GM12878 (cell line): ENCODE results near the gene SUFU. TPM values are rescaled to one million over a fixed set of nuclear protein-coding genes. Genes with fewer than 3 reads are reported as not detected.

Experiments used
- ASH2L ChIP-seq: fragments of 300-600, 200-600 bp; sonication (generic); IDR thresholded peaks from 2 replicates; pipeline ENCODE4 v1.6.1; 2017; ENCODE audit warnings: low read depth, mild to moderate bottlenecking, borderline replicate concordance
- BCLAF1 ChIP-seq: fragments of 450-650 bp; IDR thresholded peaks from 2 replicates; pipeline ENCODE4 v1.6.1; 2017; ENCODE audit warnings: antibody characterized with exemption, mild to moderate bottlenecking, moderate library complexity
- BRCA1 ChIP-seq: IDR thresholded peaks from 2 replicates; pipeline ENCODE4 v1.6.1; 2011; ENCODE audit warnings: low read depth, low read length, improper control_type of control experiment
- EP300 ChIP-seq, 2 experiments: fragments of 150-350 bp in 1 of 2; IDR thresholded peaks; 2 replicates each; pipeline ENCODE4 v1.6.1; 2011 to 2012; ENCODE audit warnings: low read depth in 2 of 2, low read length in 2 of 2, borderline replicate concordance in 1 of 2, improper control_type of control experiment in 1 of 2, inconsistent platforms in 1 of 2; ENCODE audit not compliant: control insufficient read depth in 1 of 2
- HDAC2 ChIP-seq: fragments of 200-600 bp; sonication (generic); IDR thresholded peaks from 2 replicates; pipeline ENCODE4 v1.6.1; 2017
- HDAC6 ChIP-seq: fragments of 200-600 bp; sonication (generic); IDR thresholded peaks from one replicate; pipeline ENCODE4 v1.8.0; 2017; ENCODE audit warnings: antibody characterized with exemption; ENCODE audit not compliant: unreplicated experiment
- IKZF2 ChIP-seq, 2 experiments: fragments of 450-650 bp; IDR thresholded peaks; 2 replicates each; pipeline ENCODE4 v1.6.1; 2017; ENCODE audit warnings: mild to moderate bottlenecking in 2 of 2, moderate library complexity in 2 of 2
- IRF4 ChIP-seq: IDR thresholded peaks from 2 replicates; pipeline ENCODE4 v1.6.1; 2011; ENCODE audit warnings: low read depth, low read length
- MTA3 ChIP-seq: IDR thresholded peaks from 2 replicates; pipeline ENCODE4 v1.6.1; 2012; ENCODE audit warnings: low read length, inconsistent platforms, borderline replicate concordance
- NFYB ChIP-seq: IDR thresholded peaks from 2 replicates; pipeline ENCODE4 v1.6.1; 2011; ENCODE audit warnings: low read depth, mild to moderate bottlenecking, low read length, improper control_type of control experiment, moderate library complexity; ENCODE audit not compliant: insufficient read depth
- RFX5 ChIP-seq: IDR thresholded peaks from 2 replicates; pipeline ENCODE4 v1.6.1; 2011; ENCODE audit warnings: low read depth, low read length, improper control_type of control experiment
- SMAD1 ChIP-seq: fragments of 450-650 bp; IDR thresholded peaks from 2 replicates; pipeline ENCODE4 v1.6.1; 2018; ENCODE audit warnings: mild to moderate bottlenecking, low read depth; ENCODE audit not compliant: partially characterized antibody
- SPI1 ChIP-seq: IDR thresholded peaks from 2 replicates; pipeline ENCODE4 v1.6.1; 2011; ENCODE audit warnings: low read depth, mild to moderate bottlenecking, low read length, moderate library complexity, borderline replicate concordance; ENCODE audit not compliant: insufficient read depth
- SUPT20H ChIP-seq: IDR thresholded peaks from 2 replicates; pipeline ENCODE4 v1.6.1; 2011; ENCODE audit warnings: low read depth, mild to moderate bottlenecking, low read length, moderate library complexity, borderline replicate concordance; ENCODE audit not compliant: control insufficient read depth
- TAF1 ChIP-seq: IDR thresholded peaks from 2 replicates; pipeline ENCODE4 v1.6.1; 2011; ENCODE audit warnings: mild to moderate bottlenecking, low read depth, low read length, borderline replicate concordance
- TCF12 ChIP-seq: IDR thresholded peaks from 2 replicates; pipeline ENCODE4 v1.6.1; 2011; ENCODE audit warnings: low read depth, mild to moderate bottlenecking, low read length
- ZNF274 ChIP-seq: IDR thresholded peaks from one replicate; pipeline ENCODE4 v1.8.0; 2011; ENCODE audit not compliant: insufficient read length, insufficient read depth
- ZNF592 ChIP-seq: fragments of 450-650 bp; IDR thresholded peaks from 2 replicates; pipeline ENCODE4 v1.6.1; 2017; ENCODE audit warnings: mild to moderate bottlenecking, moderate library complexity
- polyA plus RNA-seq, 11 experiments: library from polyadenylated mRNA; depleted of rRNA in 4 of 11; unstranded in 6 of 11; stranded (reverse) in 5 of 11; fragments of >200 nt; fragmentation: Nextera tagmentation in 4 of 11; fragmentation: Illumina TruSeq in 1 of 11; extraction: Ambion mirVana in 4 of 11; extraction: Trizol in 1 of 11; gene quantifications; 1 replicate in 1 of 11; 2 replicates in 10 of 11; pipeline versions ENCODE4 v1.2.1 to v1.2.3, GENCODE V29; 2011 to 2016; ENCODE audit warnings: inconsistent platforms in 2 of 11, missing spikeins in 2 of 11, low read depth in 1 of 11
- total RNA-seq, 4 experiments: library from RNA; depleted of rRNA in 3 of 4; stranded (reverse); fragments of >200 nt in 3 of 4; fragmentation: Illumina TruSeq in 1 of 4; extraction: Trizol in 1 of 4; gene quantifications; 2 replicates each; pipeline versions ENCODE4 v1.2.1 to v1.2.3, GENCODE V29; 2013 to 2021
- TF ChIP-seq, protein P1 (sequence below): fragments of 450-650 bp; IDR thresholded peaks from 2 replicates; pipeline ENCODE4 v1.6.1; 2018; ENCODE audit warnings: borderline replicate concordance, mild to moderate bottlenecking; ENCODE audit not compliant: partially characterized antibody

SUFU gene
- total and polyA plus RNA-seq, 10 of the 15 experiments (the other 5 are each of a cell fraction or from before 2014, with no cell fraction given): 0.68 to 7.7 (median 2.4) TPM

DNA sequence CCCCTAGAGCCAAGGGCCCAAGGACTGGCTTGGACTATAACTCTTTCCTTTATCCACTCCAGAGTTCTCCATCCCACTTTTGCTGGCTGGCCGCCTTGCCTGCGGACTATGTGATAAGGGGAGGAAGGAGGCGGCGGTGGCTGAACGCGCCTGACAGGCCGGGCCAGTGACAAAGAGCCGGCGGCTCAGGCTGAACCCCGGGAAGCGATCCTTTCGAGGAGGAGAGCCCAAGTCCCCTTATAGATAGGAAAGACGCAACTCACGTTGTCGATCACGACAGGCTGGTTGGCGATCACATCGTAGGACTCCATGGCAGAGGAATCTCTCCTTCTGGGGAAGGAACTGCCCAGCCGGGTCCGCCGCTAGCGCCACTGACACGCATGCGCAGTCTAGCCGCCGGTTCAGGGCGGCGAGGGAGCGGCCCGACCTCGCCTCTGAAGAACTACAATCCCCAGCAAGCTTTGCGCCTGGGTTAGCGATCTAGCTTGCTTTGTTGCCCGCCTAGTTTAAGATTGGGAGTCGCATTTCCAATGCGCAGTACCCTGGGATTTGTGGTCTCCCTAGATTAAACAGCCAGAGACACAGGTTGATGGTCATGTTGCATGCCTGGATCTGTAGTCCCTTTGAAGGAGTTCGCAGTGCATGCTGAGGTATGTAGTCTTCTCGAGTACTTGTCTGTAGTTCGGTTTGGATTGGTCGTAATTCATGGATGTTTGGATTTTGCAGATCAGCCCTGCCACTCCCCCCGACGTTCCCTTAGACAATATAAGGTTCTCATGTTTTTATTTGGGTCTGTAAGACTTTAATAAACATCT lies 1.2 kb upstream of the SUFU start, which contains the start of gene ACTR1A (continued):
- TF ChIP-seq ZNF274 (no peak), BCLAF1 (no peak), NFYB (no peak), IKZF2 (IDR thresholded peaks at IDR 0.05) (no peak), HDAC6 (no peak), TAF1 (no peak), SPI1 (peak; percentile 47; the same call in 1 of the 2 replicates), MTA3 (no peak), BRCA1 (no peak), ASH2L (no peak), RFX5 (no peak), EP300 (IDR thresholded peaks at IDR 0.05; ENCODE audit: borderline replicate concordance in 1 of 2, control insufficient read depth in 1 of 2, low read depth in 2 of 2, low read length in 2 of 2) (no peak), SUPT20H (no peak), IRF4 (no peak), SMAD1 (no peak), TCF12 (no peak), ZNF592 (no peak), HDAC2 (no peak)
- TF ChIP-seq, protein P1, sequence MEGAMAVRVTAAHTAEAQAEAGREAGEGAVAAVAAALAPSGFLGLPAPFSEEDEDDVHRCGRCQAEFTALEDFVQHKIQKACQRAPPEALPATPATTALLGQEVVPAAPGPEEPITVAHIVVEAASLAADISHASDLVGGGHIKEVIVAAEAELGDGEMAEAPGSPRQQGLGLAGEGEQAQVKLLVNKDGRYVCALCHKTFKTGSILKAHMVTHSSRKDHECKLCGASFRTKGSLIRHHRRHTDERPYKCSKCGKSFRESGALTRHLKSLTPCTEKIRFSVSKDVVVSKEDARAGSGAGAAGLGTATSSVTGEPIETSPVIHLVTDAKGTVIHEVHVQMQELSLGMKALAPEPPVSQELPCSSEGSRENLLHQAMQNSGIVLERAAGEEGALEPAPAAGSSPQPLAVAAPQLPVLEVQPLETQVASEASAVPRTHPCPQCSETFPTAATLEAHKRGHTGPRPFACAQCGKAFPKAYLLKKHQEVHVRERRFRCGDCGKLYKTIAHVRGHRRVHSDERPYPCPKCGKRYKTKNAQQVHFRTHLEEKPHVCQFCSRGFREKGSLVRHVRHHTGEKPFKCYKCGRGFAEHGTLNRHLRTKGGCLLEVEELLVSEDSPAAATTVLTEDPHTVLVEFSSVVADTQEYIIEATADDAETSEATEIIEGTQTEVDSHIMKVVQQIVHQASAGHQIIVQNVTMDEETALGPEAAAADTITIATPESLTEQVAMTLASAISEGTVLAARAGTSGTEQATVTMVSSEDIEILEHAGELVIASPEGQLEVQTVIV: no peak
